Trophoblast cell (in vitro differentiated cells and primary cell): ENCODE data around the gene NUDT8.

Experiments
- DNase-seq, 2 donors: peaks; one replicate each; pipeline ENCODE4 v3.0.0-alpha.2; 2016
- H2AFZ ChIP-seq: 2 replicates; pipeline ENCODE4 v1.6.1; 2013; ENCODE audit warnings: low read length, moderate library complexity, mild to moderate bottlenecking; ENCODE audit not compliant: insufficient read depth, poor library complexity
- H2AK5ac ChIP-seq: 2 replicates; pipeline ENCODE4 v1.6.1; 2013; ENCODE audit warnings: mild to moderate bottlenecking, low read length
- H2BK120ac ChIP-seq: 2 replicates; pipeline ENCODE4 v1.6.1; 2013; ENCODE audit warnings: low read length, mild to moderate bottlenecking, moderate library complexity; ENCODE audit not compliant: insufficient read depth, poor library complexity
- H2BK12ac ChIP-seq: 2 replicates; pipeline ENCODE4 v1.6.1; 2013; ENCODE audit warnings: mild to moderate bottlenecking, low read length, moderate library complexity
- H2BK5ac ChIP-seq: 2 replicates; pipeline ENCODE4 v1.6.1; 2013; ENCODE audit warnings: low read length, low read depth, moderate library complexity, mild to moderate bottlenecking; ENCODE audit not compliant: poor library complexity
- H3K14ac ChIP-seq: 2 replicates; pipeline ENCODE4 v1.6.1; 2013; ENCODE audit warnings: mild to moderate bottlenecking, low read length
- H3K18ac ChIP-seq: 2 replicates; pipeline ENCODE4 v1.6.1; 2013; ENCODE audit warnings: mild to moderate bottlenecking, low read length
- H3K23ac ChIP-seq: 2 replicates; pipeline ENCODE4 v1.6.1; 2013; ENCODE audit warnings: low read length
- H3K27ac ChIP-seq: 2 replicates; pipeline ENCODE4 v1.5.1; 2013; ENCODE audit warnings: low read depth, mild to moderate bottlenecking, inconsistent platforms, low read length, moderate library complexity
- H3K27me3 ChIP-seq: 2 replicates; pipeline ENCODE4 v1.6.1; 2013; ENCODE audit warnings: inconsistent platforms, mild to moderate bottlenecking, low read length, moderate library complexity; ENCODE audit not compliant: insufficient read depth
- H3K36me3 ChIP-seq, 2 experiments: 1 replicate in 1 of 2; 2 replicates in 1 of 2; pipeline ENCODE4 v1.6.1; 2013; ENCODE audit warnings: low read length in 2 of 2, mild to moderate bottlenecking in 2 of 2, moderate library complexity in 1 of 2; ENCODE audit not compliant: insufficient read depth in 2 of 2, control insufficient read depth in 1 of 2
- H3K4ac ChIP-seq: 2 replicates; pipeline ENCODE4 v1.6.1; 2013; ENCODE audit warnings: low read depth, mild to moderate bottlenecking, low read length, moderate library complexity
- H3K4me1 ChIP-seq, 2 experiments: 1 replicate in 1 of 2; 2 replicates in 1 of 2; pipeline ENCODE4 v1.6.1; 2013; ENCODE audit warnings: low read length in 2 of 2, mild to moderate bottlenecking in 2 of 2, moderate library complexity in 1 of 2; ENCODE audit not compliant: insufficient read depth in 2 of 2, control insufficient read depth in 1 of 2
- H3K4me2 ChIP-seq: 2 replicates; pipeline ENCODE4 v1.6.1; 2013; ENCODE audit warnings: inconsistent platforms, mild to moderate bottlenecking, low read length, moderate library complexity
- H3K4me3 ChIP-seq: 2 replicates; pipeline ENCODE4 v1.5.1; 2013; ENCODE audit warnings: mild to moderate bottlenecking, low read depth, low read length, inconsistent platforms
- H3K79me1 ChIP-seq: one replicate; pipeline ENCODE4 v1.6.1; 2013; ENCODE audit warnings: low read length
- H3K79me2 ChIP-seq: 2 replicates; pipeline ENCODE4 v1.6.1; 2013; ENCODE audit warnings: low read length, mild to moderate bottlenecking; ENCODE audit not compliant: control insufficient read depth, insufficient read depth, poor library complexity
- H3K9ac ChIP-seq: 2 replicates; pipeline ENCODE4 v1.6.1; 2013; ENCODE audit warnings: mild to moderate bottlenecking, low read length
- H3K9me3 ChIP-seq: 2 replicates; pipeline ENCODE4 v1.6.1; 2013; ENCODE audit warnings: low read depth, mild to moderate bottlenecking, control low read depth, inconsistent platforms, low read length; ENCODE audit not compliant: insufficient read depth
- H4K12ac ChIP-seq: 2 replicates; pipeline ENCODE4 v1.6.1; 2013; ENCODE audit warnings: low read depth, mild to moderate bottlenecking, low read length, moderate library complexity
- H4K8ac ChIP-seq: 2 replicates; pipeline ENCODE4 v1.6.1; 2013; ENCODE audit warnings: low read depth, mild to moderate bottlenecking, low read length, moderate library complexity
- H4K91ac ChIP-seq: one replicate; pipeline ENCODE4 v1.6.1; 2013; ENCODE audit warnings: low read depth, mild to moderate bottlenecking, low read length, moderate library complexity
- WGBS: extraction: QIAGEN DNeasy Blood & Tissue Kit; methylation state at CpG from one replicate; pipeline ENCODE4 v1.1.7; 2013; ENCODE audit warnings: missing lambda C conversion rate; ENCODE audit not compliant: insufficient read length, insufficient coverage; ENCODE audit errors: extremely low coverage; 5-methylcytosine and 5-hydroxymethylcytosine counted together

The NUDT8 gene

DNA sequence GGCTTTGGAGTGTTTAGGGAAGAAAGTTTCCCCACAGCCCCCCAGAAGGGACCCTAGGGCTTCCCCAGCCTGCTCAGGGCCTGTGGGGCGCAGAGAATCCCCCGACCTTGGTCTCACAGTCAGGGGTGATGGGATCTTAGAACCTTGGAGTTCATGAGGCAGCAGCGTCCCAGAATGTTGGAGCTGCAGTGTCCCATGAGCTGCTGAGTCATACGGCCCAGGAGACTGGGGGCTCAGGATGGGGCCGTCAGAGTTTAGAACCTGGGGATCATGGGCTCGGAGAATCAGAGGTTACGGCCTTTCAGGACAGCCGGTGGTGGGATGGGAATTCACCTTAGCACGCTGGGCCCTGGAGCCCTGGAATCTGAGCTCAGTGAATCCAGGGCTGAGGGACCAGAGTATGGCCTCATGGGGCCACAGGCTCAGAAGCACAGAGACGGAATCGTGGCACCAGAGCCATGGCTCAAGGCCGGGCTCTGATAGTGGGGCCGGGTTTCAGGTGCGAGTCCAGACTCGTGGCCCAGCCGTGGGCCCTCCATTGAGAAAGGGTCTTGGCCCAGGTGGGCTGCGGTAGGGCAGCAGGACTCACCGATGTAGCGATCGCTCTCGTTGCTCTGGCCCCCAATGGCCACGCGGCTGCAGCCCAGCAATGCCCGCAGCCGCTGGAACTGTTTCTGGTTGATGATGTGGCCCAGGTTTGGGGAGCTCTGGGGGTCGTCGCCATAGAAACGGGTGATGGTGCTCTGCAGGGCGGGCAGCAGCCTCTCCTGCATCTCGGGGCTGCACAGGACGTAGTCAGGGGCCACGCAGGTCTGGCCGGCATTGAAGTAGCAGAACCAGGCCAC lies 35.2 kb upstream of the NUDT8 start:
- no CpG with 5 or more reads among the region's 33 CpGs for WGBS
- no peak overlapping the region for H3K14ac ChIP-seq
- no peak overlapping the region for H4K8ac ChIP-seq
- H2AK5ac ChIP-seq = no peak overlapping the region
- H3K4me1 ChIP-seq = no peaks in the 10 kb centered on the region
- no peak overlapping the region for H2BK12ac ChIP-seq
- no peak overlapping the region for H3K9ac ChIP-seq
- H2AFZ ChIP-seq = no peak overlapping the region
- H3K4me3 ChIP-seq = no peak overlapping the region
- H3K36me3 ChIP-seq = no peaks in the 10 kb centered on the region
- H3K27me3 ChIP-seq = no peaks in the 10 kb centered on the region
- no peak overlapping the region for H3K4me2 ChIP-seq
- H3K27ac ChIP-seq = no peak overlapping the region
- H3K9me3 ChIP-seq = peaks cover 5% of the 10 kb centered on the region
- H2BK5ac ChIP-seq = no peak overlapping the region
- no peak overlapping the region for H4K12ac ChIP-seq
- DNase-seq = no peak
- H3K18ac ChIP-seq = no peak overlapping the region
- H3K4ac ChIP-seq = no peak overlapping the region
- no peaks in the 10 kb centered on the region for H3K79me1 ChIP-seq
- no peaks in the 10 kb centered on the region for H3K79me2 ChIP-seq
- no peak overlapping the region for H3K23ac ChIP-seq
- no peak overlapping the region for H4K91ac ChIP-seq
- no peak overlapping the region for H2BK120ac ChIP-seq

DNA sequence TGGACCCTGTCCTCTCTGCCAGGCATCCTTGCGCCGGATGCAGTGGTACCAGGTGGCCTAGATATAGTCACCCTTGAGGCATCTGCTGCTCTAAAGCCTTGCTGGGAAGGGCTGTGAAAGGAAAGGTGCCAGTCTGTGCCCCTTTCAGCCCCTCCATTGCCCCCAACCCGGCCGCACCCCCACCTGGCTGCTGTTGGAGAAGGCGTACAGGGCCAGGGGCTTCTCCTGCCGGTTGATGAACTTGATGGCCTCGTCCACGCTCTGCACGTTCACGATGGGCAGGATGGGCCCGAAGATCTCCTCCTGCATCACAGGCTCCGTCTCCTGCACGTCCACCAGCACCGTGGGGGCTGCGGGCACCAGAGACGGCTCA lies 34.5 kb upstream of the NUDT8 start:
- no peak overlapping the region for H2BK5ac ChIP-seq
- H2AFZ ChIP-seq = no peak overlapping the region
- H3K36me3 ChIP-seq = no peaks in the 10 kb centered on the region
- H3K4ac ChIP-seq = no peak overlapping the region
- DNase-seq = no peak
- no peak overlapping the region for H3K14ac ChIP-seq
- H4K91ac ChIP-seq = no peak overlapping the region
- WGBS = no CpG with 5 or more reads among the region's 16 CpGs
- H3K23ac ChIP-seq = no peak overlapping the region
- H3K18ac ChIP-seq = no peak overlapping the region
- H2BK120ac ChIP-seq = no peak overlapping the region
- no peaks in the 10 kb centered on the region for H3K27me3 ChIP-seq
- no peak overlapping the region for H3K27ac ChIP-seq
- H2BK12ac ChIP-seq = no peak overlapping the region
- no peak overlapping the region for H4K8ac ChIP-seq
- H3K79me1 ChIP-seq = no peaks in the 10 kb centered on the region
- H4K12ac ChIP-seq = no peak overlapping the region
- H3K9ac ChIP-seq = no peak overlapping the region
- H3K79me2 ChIP-seq = no peaks in the 10 kb centered on the region
- no peak overlapping the region for H3K4me3 ChIP-seq
- H2AK5ac ChIP-seq = no peak overlapping the region
- no peak overlapping the region for H3K4me2 ChIP-seq
- peaks cover 5% of the 10 kb centered on the region for H3K9me3 ChIP-seq
- no peaks in the 10 kb centered on the region for H3K4me1 ChIP-seq

DNA sequence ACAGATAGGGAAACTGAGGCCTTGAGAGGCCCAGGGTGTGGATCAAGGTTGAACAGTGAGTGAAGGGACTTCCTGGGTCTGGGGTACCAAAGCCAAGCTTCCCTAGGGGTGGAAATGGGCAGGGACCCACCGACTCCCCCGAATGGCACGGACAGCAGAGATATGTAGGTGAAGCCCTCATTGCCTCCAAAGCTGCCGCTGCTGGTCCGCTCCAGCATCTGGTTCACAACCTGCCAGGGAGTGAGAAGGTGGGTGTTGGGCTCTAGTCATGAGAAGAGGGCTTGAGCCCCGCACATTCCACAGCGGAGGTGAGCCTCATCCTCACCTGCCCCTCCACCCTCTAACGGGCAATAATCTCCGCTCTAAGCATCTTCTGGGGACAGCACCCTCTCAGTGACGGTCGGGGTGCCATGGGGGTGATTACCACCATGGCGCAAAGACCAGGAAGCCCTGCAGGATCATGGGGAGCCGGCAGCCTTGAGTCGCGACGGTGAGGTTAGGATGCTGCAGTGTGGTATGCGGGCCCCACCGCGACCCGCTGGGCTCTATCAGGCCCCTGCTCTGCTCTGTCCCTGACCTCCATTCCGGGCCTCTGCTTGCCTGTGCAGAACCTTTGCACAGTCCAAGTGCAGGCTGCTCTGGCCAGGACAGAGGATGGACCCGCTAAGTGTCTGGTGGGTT lies 33.9 kb upstream of the NUDT8 start:
- H3K79me2 ChIP-seq = no peaks in the 10 kb centered on the region
- no peak overlapping the region for H3K4me2 ChIP-seq
- H2BK5ac ChIP-seq = no peak overlapping the region
- no peak overlapping the region for H4K12ac ChIP-seq
- no peaks in the 10 kb centered on the region for H3K79me1 ChIP-seq
- no peak overlapping the region for H3K27ac ChIP-seq
- no peaks in the 10 kb centered on the region for H3K36me3 ChIP-seq
- no peak overlapping the region for H2BK12ac ChIP-seq
- H2BK120ac ChIP-seq = no peak overlapping the region
- no peaks in the 10 kb centered on the region for H3K27me3 ChIP-seq
- DNase-seq = no peak
- no peak overlapping the region for H2AFZ ChIP-seq
- no peak overlapping the region for H4K91ac ChIP-seq
- no peak overlapping the region for H2AK5ac ChIP-seq
- no peak overlapping the region for H3K4me3 ChIP-seq
- H3K4me1 ChIP-seq = no peaks in the 10 kb centered on the region
- H3K9me3 ChIP-seq = peaks cover 5% of the 10 kb centered on the region
- H4K8ac ChIP-seq = no peak overlapping the region
- no peak overlapping the region for H3K18ac ChIP-seq
- H3K9ac ChIP-seq = no peak overlapping the region
- no peak overlapping the region for H3K4ac ChIP-seq
- no CpG with 5 or more reads among the region's 22 CpGs for WGBS
- no peak overlapping the region for H3K14ac ChIP-seq
- H3K23ac ChIP-seq = no peak overlapping the region

DNA sequence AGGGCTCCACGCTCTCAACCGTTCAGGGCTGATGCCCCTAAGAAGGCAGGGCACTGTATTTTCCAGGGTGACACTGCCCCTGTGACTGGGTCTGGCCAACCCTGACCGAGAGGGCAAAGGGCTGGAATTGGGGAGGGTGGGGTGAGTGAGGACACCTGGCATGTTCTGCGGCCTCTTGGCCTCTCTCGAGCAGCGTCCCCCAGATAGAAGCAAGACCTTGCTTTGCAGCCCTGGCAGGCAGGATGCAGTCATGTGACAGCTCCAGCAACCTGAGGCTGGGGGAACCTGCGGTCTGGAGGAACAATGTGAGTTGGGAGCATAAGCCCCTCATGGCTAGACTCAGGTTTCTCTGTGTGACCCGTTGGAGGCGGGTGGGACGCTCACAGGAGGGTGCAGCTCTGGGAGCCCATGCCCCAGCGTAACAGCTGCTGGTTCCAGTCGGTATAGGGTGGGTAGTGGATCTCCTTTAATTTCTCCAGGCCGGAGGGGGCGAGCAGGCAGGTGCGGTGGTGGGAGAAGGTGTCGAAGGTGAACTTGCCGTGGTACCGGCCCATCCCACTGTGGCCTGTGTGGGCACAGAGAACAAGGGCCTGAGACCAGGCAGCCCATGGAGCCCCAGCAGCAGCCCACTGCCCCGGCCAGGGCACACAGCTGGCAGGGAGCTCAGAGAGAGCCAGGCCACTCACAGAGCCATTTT lies 33.2 kb upstream of the NUDT8 start:
- H4K12ac ChIP-seq = no peak overlapping the region
- no peak overlapping the region for H3K18ac ChIP-seq
- DNase-seq = no peak
- no peak overlapping the region for H3K4me3 ChIP-seq
- no peak overlapping the region for H3K23ac ChIP-seq
- no peak overlapping the region for H3K14ac ChIP-seq
- no peaks in the 10 kb centered on the region for H3K79me2 ChIP-seq
- peaks cover 5% of the 10 kb centered on the region for H3K9me3 ChIP-seq
- no peaks in the 10 kb centered on the region for H3K4me1 ChIP-seq
- H3K27me3 ChIP-seq = no peaks in the 10 kb centered on the region
- no peak overlapping the region for H3K4me2 ChIP-seq
- no peaks in the 10 kb centered on the region for H3K36me3 ChIP-seq
- no peak overlapping the region for H2BK12ac ChIP-seq
- no peak overlapping the region for H4K91ac ChIP-seq
- no peak overlapping the region for H3K9ac ChIP-seq
- no peak overlapping the region for H2BK5ac ChIP-seq
- H4K8ac ChIP-seq = no peak overlapping the region
- H3K4ac ChIP-seq = no peak overlapping the region
- H2BK120ac ChIP-seq = no peak overlapping the region
- H3K79me1 ChIP-seq = no peaks in the 10 kb centered on the region
- WGBS = no CpG with 5 or more reads among the region's 19 CpGs
- H2AFZ ChIP-seq = no peak overlapping the region
- no peak overlapping the region for H3K27ac ChIP-seq
- H2AK5ac ChIP-seq = no peak overlapping the region
